Measurements from ENCODE around the gene CPD. TPM values are rescaled to one million over a fixed set of nuclear protein-coding genes. Genes with fewer than 3 reads are reported as not detected.
"Not testable (repeated sequence)": the region's sequence is repeated elsewhere in the genome, so short reads cannot be mapped to it uniquely, and the experiment has no call there.

CPD gene
- total RNA-seq, 1 donor from 2014 or later, result 97.9 TPM

DNA sequence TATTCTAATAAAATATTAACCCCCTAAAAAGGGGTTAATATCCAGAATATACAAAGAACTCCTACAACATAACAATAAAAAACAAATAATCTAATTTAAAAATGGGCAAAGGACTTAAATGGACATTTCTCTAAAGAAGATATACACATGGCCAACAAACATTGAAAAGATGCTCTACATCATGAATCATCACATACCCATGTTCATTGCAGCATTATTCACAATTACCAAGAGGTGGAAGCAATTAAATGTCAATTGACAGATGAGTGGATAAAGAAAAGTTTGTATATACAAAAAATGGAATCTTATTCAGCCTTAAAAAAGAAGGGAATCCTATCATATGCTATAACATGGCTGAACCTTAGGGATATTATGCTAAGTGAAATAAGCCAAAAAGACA lies 36.8 kb downstream of the CPD start:
- Histone ChIP-seq H3K36me3 (ENCODE audit: control insufficient read depth, insufficient read depth, low read length) (no peaks in the 10 kb centered on the region), H3K27me3 (ENCODE audit: control insufficient read depth, insufficient read depth, low read length) (no peaks in the 10 kb centered on the region), H3K4me3 (ENCODE audit: low read depth, low read length) (no peak overlapping the region)
- DNase-seq (ENCODE audit: low read depth), result no peak
- TF ChIP-seq CTCF (IDR thresholded peaks at IDR 0.05; ENCODE audit: insufficient read depth, low read length, poor library complexity, severe bottlenecking), result no peak

- not testable (repeated sequence) for H3K27me3 ChIP-seq (ENCODE audit: control insufficient read depth, insufficient read depth, low read length); H3K4me3 ChIP-seq (ENCODE audit: low read depth, low read length); DNase-seq (ENCODE audit: low read depth); H3K36me3 ChIP-seq (ENCODE audit: control insufficient read depth, insufficient read depth, low read length)
Measured at GRCh38 chr17:30418070-30418469, 39.3 kb downstream of the CPD start.

- H3K36me3 ChIP-seq (ENCODE audit: control insufficient read depth, insufficient read depth, low read length), result no peaks in the 10 kb centered on the region
- no peak for TF ChIP-seq CTCF (IDR thresholded peaks at IDR 0.05; ENCODE audit: insufficient read depth, low read length, poor library complexity, severe bottlenecking)
- no peaks in the 10 kb centered on the region for H3K27me3 ChIP-seq (ENCODE audit: control insufficient read depth, insufficient read depth, low read length)
- H3K4me3 ChIP-seq (ENCODE audit: low read depth, low read length), result no peak overlapping the region
- DNase-seq (ENCODE audit: low read depth), result no peak
Measured at GRCh38 chr17:30421592-30421991, 42.9 kb downstream of the CPD start.

- no peaks in the 10 kb centered on the region for H3K36me3 ChIP-seq (ENCODE audit: control insufficient read depth, insufficient read depth, low read length)
- H3K4me3 ChIP-seq (ENCODE audit: low read depth, low read length), result no peak overlapping the region
- H3K27me3 ChIP-seq (ENCODE audit: control insufficient read depth, insufficient read depth, low read length), result no peaks in the 10 kb centered on the region
- no peak for TF ChIP-seq CTCF (IDR thresholded peaks at IDR 0.05; ENCODE audit: insufficient read depth, low read length, poor library complexity, severe bottlenecking)
- DNase-seq (ENCODE audit: low read depth), result no peak
Measured at GRCh38 chr17:30422171-30422570, 43.4 kb downstream of the CPD start.

DNA sequence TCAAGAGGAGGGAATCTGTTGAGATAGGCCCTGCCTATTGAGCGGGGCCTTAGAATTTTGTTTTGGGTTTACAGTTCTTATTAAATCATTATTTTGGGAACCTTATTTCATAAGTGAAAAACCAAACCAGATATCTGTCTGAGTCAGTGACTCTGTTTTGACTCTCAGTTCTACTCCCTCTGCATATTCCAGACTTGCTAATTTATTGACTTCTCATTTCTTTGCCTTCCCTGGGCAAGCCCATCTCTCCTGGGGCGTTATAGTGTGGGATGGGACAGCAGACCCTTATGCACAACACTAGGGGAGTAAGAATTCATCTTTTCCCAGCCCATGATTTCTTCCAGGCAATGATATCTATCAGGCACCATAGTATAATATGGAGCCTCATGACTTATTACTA lies 45.7 kb downstream of the CPD start:
- DNase-seq (ENCODE audit: low read depth), result no peak
- H3K27me3 ChIP-seq (ENCODE audit: control insufficient read depth, insufficient read depth, low read length), result no peaks in the 10 kb centered on the region
- H3K36me3 ChIP-seq (ENCODE audit: control insufficient read depth, insufficient read depth, low read length), result peaks cover 1% of the 10 kb centered on the region
- H3K4me3 ChIP-seq (ENCODE audit: low read depth, low read length), result no peak overlapping the region
- no peak for TF ChIP-seq CTCF (IDR thresholded peaks at IDR 0.05; ENCODE audit: insufficient read depth, low read length, poor library complexity, severe bottlenecking)

- Histone ChIP-seq H3K4me3 (ENCODE audit: low read depth, low read length) (no peak overlapping the region), H3K36me3 (ENCODE audit: control insufficient read depth, insufficient read depth, low read length) (peaks cover 1% of the 10 kb centered on the region), H3K27me3 (ENCODE audit: control insufficient read depth, insufficient read depth, low read length) (no peaks in the 10 kb centered on the region)
- TF ChIP-seq CTCF (IDR thresholded peaks at IDR 0.05; ENCODE audit: insufficient read depth, low read length, poor library complexity, severe bottlenecking), result no peak
- DNase-seq (ENCODE audit: low read depth), result no peak
Measured at GRCh38 chr17:30426292-30426691, 47.6 kb downstream of the CPD start.

Data from kidney epithelial cell (primary cell).